Peyer's patch (tissue), 4 donors: ENCODE data around the gene TRIM26.

ENCODE experiments used
- POLR2A ChIP-seq, 2 donors: fragments of 450-650 bp; IDR thresholded peaks; one replicate each; pipeline ENCODE4 v1.5.1; 2017; ENCODE audit warnings: antibody characterized with exemption in 2 of 2, mild to moderate bottlenecking in 2 of 2, moderate library complexity in 2 of 2
- TF ChIP-seq, protein P1 (sequence below), 6 experiments: fragments of 450-650 bp in 4 of 6; fragments of 200-600 bp in 2 of 6; sonication (generic) in 1 of 6; IDR thresholded peaks; one replicate each; pipeline ENCODE4 v1.5.1; 2017 to 2019; ENCODE audit warnings: antibody characterized with exemption in 6 of 6, mild to moderate bottlenecking in 3 of 6, moderate library complexity in 1 of 6

DNA sequence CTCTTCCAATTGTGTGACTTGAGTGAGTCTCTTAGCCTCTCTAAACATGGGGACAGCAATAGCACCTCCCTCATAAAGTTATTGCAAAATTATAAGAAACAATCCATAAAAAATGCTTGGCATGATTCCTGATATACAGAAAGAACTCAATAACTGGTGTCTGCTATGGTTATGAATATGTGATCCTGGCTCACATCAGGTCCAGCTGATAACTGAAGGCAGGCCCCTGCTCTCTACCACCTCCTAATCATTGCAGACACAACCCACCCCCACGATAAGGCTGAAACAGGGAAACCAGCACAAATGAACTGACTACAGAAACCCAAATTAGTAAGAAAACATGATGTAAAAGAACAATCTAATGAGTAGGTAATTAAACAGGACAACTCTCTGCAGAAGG lies 44.5 kb downstream of the TRIM26 start:
- TF ChIP-seq, protein P1, sequence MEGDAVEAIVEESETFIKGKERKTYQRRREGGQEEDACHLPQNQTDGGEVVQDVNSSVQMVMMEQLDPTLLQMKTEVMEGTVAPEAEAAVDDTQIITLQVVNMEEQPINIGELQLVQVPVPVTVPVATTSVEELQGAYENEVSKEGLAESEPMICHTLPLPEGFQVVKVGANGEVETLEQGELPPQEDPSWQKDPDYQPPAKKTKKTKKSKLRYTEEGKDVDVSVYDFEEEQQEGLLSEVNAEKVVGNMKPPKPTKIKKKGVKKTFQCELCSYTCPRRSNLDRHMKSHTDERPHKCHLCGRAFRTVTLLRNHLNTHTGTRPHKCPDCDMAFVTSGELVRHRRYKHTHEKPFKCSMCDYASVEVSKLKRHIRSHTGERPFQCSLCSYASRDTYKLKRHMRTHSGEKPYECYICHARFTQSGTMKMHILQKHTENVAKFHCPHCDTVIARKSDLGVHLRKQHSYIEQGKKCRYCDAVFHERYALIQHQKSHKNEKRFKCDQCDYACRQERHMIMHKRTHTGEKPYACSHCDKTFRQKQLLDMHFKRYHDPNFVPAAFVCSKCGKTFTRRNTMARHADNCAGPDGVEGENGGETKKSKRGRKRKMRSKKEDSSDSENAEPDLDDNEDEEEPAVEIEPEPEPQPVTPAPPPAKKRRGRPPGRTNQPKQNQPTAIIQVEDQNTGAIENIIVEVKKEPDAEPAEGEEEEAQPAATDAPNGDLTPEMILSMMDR (IDR thresholded peaks at IDR 0.05) = no peak
- TF ChIP-seq POLR2A (IDR thresholded peaks at IDR 0.05) = no peak
